Pancreas (tissue), 10 donors: Measurements from ENCODE around the gene ATP10D. TPM values are rescaled to one million over a fixed set of nuclear protein-coding genes. Genes with fewer than 3 reads are reported as not detected.
"Not testable (repeated sequence)": the region's sequence is repeated elsewhere in the genome, so short reads cannot be mapped to it uniquely, and the experiment has no call there.

Experiments used
- ATAC-seq, 4 donors: fragments of 200-7000 bp; cut with Tn5 transposase; one replicate each; pipeline versions ENCODE4 v1.8.0 to v1.9.1; 2020; ENCODE audit warnings: mild to moderate bottlenecking in 4 of 4, moderate library complexity in 4 of 4
- DNase-seq, 6 donors: peaks; one replicate each; pipeline ENCODE4 v3.0.0-alpha.2; 2020
- FAIRE-seq: peaks from 2 replicates; lab custom pipeline; 2012; peaks lifted over from hg19 to GRCh38; lab: Jason Lieb, UNC
- H3K27ac ChIP-seq, 4 donors: fragments of 200-600 bp; sonication (generic); 1 replicate in 3 of 4; 2 replicates in 1 of 4; pipeline versions ENCODE4 v1.5.0 to v1.8.0; 2020
- H3K27me3 ChIP-seq, 4 donors: fragments of 200-600 bp; one replicate each; pipeline ENCODE4 v1.8.0; 2021
- H3K36me3 ChIP-seq, 3 donors: fragments of 200-600 bp; sonication (generic) in 1 of 3; one replicate each; pipeline versions ENCODE4 v1.5.0 to v1.8.0; 2020 to 2021
- H3K4me1 ChIP-seq, 3 donors: fragments of 200-600 bp; one replicate each; pipeline ENCODE4 v1.8.0; 2021
- H3K4me3 ChIP-seq, 4 donors: fragments of 200-600 bp; sonication (generic) in 2 of 4; one replicate each; pipeline versions ENCODE4 v1.5.0 to v1.8.0; 2020 to 2021
- H3K9me3 ChIP-seq, 4 donors: fragments of 200-600 bp; one replicate each; pipeline ENCODE4 v1.8.0; 2021
- CTCF ChIP-seq, 4 donors: fragments of 200-600 bp; sonication (generic) in 3 of 4; IDR thresholded peaks; one replicate each; pipeline versions ENCODE4 v1.5.0 to v1.8.0; 2021; ENCODE audit warnings: antibody characterized with exemption in 4 of 4
- WGBS, 2 donors: extraction: QIAGEN DNeasy Blood & Tissue Kit; methylation state at CpG; one replicate each; pipeline ENCODE4 v1.1.7; 2013; 5-methylcytosine and 5-hydroxymethylcytosine counted together
- intact Hi-C, 3 donors: fragments of 100-400 bp; cut with DNase I; formaldehyde crosslinking; loops; one replicate each; pipeline versions ENCODE4 v1.11.1 to v1.14.2; 2022
- polyA plus RNA-seq, 2 donors: library from polyadenylated mRNA; stranded (reverse); fragments of 200-250 nt; gene quantifications; one replicate each; pipeline ENCODE4 v1.2.3, GENCODE V29; 2013
- total RNA-seq, 6 donors: library from RNA; stranded (reverse); fragmentation: NEBNext Ultra II Directional in 4 of 6; extraction: Animal tissue kit (Norgen Biotek cat#: 25700) in 4 of 6; gene quantifications; one replicate each; pipeline versions ENCODE4 v1.2.1 to v1.2.4, GENCODE V29; 2021 to 2023
- donor health status: healthy with polysubstance abuse.
- donor health status: DM: no; HTN: no; CAD: no; lungs with moderate emphysema.
- donor health status: DM: no; HTN: no; CAD: no.
- donor health status: control.
- donor health status: control.
- donor health status: Bipolar disorder and iron deficiency.
- donor health status: DM: yes; HTN: yes; CAD: no.
- donor health status: DM: no; HTN: no; CAD: no.
- donor health status: DM: no; HTN: no; CAD: no.
- donor health status: DM: yes; HTN: yes; CAD: no.

Gene ATP10D
- total and polyA plus RNA-seq, 8 donors, result 2.1 to 20.5 (median 7.5) TPM

- Histone ChIP-seq H3K9me3 (no peaks in the 10 kb centered on the region), H3K36me3 (no peaks in the 10 kb centered on the region), H3K4me3 (no peak overlapping the region), H3K27me3 (no peaks in the 10 kb centered on the region), H3K27ac (peak overlapping the region in 2 of 4 donors; percentile 89 to 96), H3K4me1 (peaks cover 0 to 10% (median 0%) of the 10 kb centered on the region in 3 donors)
- DNase-seq (no peak), ATAC-seq (no peak), FAIRE-seq (no peak)
- no peak for TF ChIP-seq CTCF (IDR thresholded peaks at IDR 0.05)
- 68 to 78% methylated on average over 3 of the region's 3 CpGs for WGBS, 2 donors
- intact Hi-C loops, result no loop called here
Observed at GRCh38 chr4:47484168-47484567, 907 bp upstream of the ATP10D start.

GRCh38 chr4:47485768-47486167 lies 693 bp downstream of the ATP10D start:
- no peak for TF ChIP-seq CTCF (IDR thresholded peaks at IDR 0.05)
- ATAC-seq (peak; percentile 3 to 25 (median 5)), FAIRE-seq (no peak), DNase-seq (no peak)
- Histone ChIP-seq H3K27ac (peak overlapping the region in 3 of 4 donors; percentile 74 to 96 (median 89)), H3K9me3 (no peaks in the 10 kb centered on the region), H3K36me3 (no peaks in the 10 kb centered on the region), H3K4me3 (peak overlapping the region; percentile 33 to 60 (median 47)), H3K4me1 (peaks cover 0 to 10% (median 0%) of the 10 kb centered on the region in 3 donors), H3K27me3 (no peaks in the 10 kb centered on the region)
- intact Hi-C loops, result no loop called here
- 1 to 2% methylated on average over 14 of the region's 14 CpGs for WGBS, 2 donors

GRCh38 chr4:47486231-47486673 lies 1.2 kb downstream of the ATP10D start:
- intact Hi-C loops, result no loop called here
- Histone ChIP-seq H3K4me1 (peaks cover 0 to 10% (median 0%) of the 10 kb centered on the region in 3 donors), H3K4me3 (peak overlapping the region in 3 of 4 donors; percentile 47 to 60 (median 47)), H3K9me3 (no peaks in the 10 kb centered on the region), H3K36me3 (no peaks in the 10 kb centered on the region), H3K27ac (peak overlapping the region in 3 of 4 donors; percentile 74 to 96 (median 89)), H3K27me3 (no peaks in the 10 kb centered on the region)
- FAIRE-seq (no peak), ATAC-seq (peak in 2 of 4 donors; percentile 2 to 6), DNase-seq (no peak)
- 11 to 17% methylated on average over 5 of the region's 5 CpGs for WGBS, 2 donors
- no peak for TF ChIP-seq CTCF (IDR thresholded peaks at IDR 0.05)

- H3K27me3 ChIP-seq, H3K4me1 ChIP-seq, H3K27ac ChIP-seq, H3K9me3 ChIP-seq, H3K36me3 ChIP-seq, ATAC-seq, DNase-seq, intact Hi-C loops: not testable (repeated sequence)
- FAIRE-seq, result peak; percentile 41
- 91 to 92% methylated on average over 7 to 9 of the region's 9 CpGs for WGBS, 2 donors
- H3K4me3 ChIP-seq, result peak overlapping the region in 1 of 4 donors; percentile 60
Observed at GRCh38 chr4:47486727-47487126, 1.7 kb downstream of the ATP10D start.

GRCh38 chr4:47488706-47489105 lies 3.6 kb downstream of the ATP10D start:
- no peak for FAIRE-seq
- intact Hi-C loops, result no loop called here
- TF ChIP-seq CTCF (IDR thresholded peaks at IDR 0.05), result no peak
- Histone ChIP-seq H3K27me3 (no peaks in the 10 kb centered on the region), H3K27ac (no peak overlapping the region), H3K4me3 (no peak overlapping the region), H3K4me1 (peaks cover 0 to 10% (median 0%) of the 10 kb centered on the region in 3 donors), H3K36me3 (no peaks in the 10 kb centered on the region), H3K9me3 (no peaks in the 10 kb centered on the region)
- DNase-seq, result no peak
- ATAC-seq, result no peak
- 44 to 51% methylated on average over 3 of the region's 3 CpGs for WGBS, 2 donors
